D721Med (cell line): Measurements from ENCODE around the gene ARPC1A.

ENCODE experiments used
- DNase-seq: peaks from one replicate; pipeline ENCODE4 v3.0.0; 2011; ENCODE audit warnings: low spot score; ENCODE audit not compliant: insufficient read length
- FAIRE-seq: peaks from 2 replicates; lab custom pipeline; 2011; peaks lifted over from hg19 to GRCh38; lab: Jason Lieb, UNC
- TF ChIP-seq, protein P1 (sequence below): IDR thresholded peaks from 2 replicates; pipeline ENCODE4 v1.5.1; 2012; ENCODE audit warnings: mild to moderate bottlenecking, control low read depth; ENCODE audit not compliant: insufficient read depth; ENCODE audit errors: missing control alignments

ARPC1A gene

DNA sequence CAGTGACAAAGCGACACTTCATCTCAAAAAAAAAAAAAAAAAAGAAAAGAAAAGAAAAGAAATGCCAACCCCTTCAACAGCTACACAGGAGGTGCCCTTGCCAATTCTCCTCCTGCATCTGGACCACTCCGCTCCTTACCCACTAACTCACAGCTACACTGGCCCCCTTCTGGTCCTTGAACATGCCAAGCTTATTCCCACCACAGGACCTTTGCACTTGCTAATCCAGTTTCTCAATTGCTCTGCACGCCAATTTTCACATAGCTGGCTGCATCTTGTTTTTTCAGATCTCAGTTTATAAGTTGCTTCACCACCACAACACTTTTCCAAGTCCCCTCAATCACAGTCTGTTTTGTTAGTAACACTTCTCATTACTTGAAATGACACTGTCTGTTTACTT, 77.2 kb downstream of the ARPC1A start:
- TF ChIP-seq, protein P1, sequence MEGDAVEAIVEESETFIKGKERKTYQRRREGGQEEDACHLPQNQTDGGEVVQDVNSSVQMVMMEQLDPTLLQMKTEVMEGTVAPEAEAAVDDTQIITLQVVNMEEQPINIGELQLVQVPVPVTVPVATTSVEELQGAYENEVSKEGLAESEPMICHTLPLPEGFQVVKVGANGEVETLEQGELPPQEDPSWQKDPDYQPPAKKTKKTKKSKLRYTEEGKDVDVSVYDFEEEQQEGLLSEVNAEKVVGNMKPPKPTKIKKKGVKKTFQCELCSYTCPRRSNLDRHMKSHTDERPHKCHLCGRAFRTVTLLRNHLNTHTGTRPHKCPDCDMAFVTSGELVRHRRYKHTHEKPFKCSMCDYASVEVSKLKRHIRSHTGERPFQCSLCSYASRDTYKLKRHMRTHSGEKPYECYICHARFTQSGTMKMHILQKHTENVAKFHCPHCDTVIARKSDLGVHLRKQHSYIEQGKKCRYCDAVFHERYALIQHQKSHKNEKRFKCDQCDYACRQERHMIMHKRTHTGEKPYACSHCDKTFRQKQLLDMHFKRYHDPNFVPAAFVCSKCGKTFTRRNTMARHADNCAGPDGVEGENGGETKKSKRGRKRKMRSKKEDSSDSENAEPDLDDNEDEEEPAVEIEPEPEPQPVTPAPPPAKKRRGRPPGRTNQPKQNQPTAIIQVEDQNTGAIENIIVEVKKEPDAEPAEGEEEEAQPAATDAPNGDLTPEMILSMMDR, result no peak
- FAIRE-seq, result no peak
- DNase-seq, result no peak

DNA sequence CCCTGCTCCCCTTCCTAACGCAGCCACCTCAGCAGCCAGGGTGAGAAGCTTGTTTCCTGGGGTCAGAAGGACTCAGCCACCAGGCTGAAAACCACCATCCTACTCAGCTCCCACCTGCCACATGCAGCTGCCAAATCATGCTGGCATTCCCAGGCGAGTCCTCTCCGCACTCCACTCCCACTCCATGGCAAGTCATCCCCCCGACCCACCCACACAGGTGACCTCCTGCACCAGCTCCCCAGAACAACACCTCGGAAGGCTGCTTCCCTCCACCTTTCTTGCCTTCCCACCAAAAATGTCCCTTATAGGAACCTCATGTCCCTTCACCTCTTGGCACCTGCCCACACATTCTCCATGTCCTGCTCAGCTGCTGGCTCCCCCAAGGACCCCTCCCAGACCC, 78.1 kb downstream of the ARPC1A start:
- FAIRE-seq, result no peak
- no peak for DNase-seq
- TF ChIP-seq, protein P1, result no peak

DNA sequence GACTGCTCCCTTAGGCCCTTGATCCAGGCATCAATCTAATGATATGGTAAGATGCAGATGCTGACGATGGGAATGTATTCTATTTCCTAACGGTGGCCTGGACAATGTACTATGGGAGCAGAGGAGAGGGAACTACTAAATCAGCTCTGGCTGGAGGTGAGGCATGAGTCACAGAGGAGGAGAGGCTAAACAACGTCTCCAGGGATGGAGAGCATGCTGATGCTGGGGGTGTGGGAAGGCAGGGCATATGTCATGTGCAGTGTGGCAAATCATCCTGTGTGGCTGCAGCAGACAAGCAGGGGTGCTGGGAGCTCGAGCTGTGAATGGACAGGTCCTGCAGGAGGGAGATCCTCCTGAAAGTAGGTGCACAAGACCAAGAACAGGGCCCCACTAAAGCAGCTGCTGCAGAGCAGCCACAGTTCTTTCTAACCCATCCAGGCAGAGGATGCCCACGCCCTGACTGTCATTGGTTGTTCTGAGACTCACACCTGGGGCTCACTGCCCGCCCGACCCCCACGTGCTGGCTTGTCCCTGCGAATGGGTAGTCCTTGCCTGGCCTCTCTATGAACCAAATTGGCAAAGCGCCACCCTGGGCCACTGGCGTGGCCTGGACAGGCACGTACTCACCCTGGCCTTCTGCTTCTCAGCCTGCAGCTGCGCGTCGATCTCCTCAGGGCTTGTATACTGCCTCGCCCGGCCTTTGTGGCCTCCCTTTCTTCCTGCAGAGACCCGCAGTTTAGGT, 78.7 kb downstream of the ARPC1A start:
- DNase-seq, result no peak
- TF ChIP-seq, protein P1, result no peak
- no peak for FAIRE-seq

DNA sequence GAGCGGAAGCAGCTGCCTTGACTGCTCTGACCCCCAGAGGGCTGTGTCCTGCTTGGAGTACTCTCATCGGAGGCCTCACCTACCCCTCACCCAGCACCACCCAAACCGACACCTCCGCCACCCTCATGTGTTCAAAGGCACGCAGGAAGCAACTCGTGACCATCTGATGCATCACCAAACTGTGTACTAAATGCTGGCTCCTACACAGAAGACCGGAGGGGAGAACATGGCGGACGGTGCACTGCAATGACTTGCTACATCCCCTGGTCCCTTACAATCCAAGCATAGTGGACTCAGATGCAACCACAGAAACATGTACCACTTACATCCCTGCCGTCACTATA, 79.3 kb downstream of the ARPC1A start:
- DNase-seq (no peak), FAIRE-seq (no peak)
- TF ChIP-seq, protein P1, result no peak

DNA sequence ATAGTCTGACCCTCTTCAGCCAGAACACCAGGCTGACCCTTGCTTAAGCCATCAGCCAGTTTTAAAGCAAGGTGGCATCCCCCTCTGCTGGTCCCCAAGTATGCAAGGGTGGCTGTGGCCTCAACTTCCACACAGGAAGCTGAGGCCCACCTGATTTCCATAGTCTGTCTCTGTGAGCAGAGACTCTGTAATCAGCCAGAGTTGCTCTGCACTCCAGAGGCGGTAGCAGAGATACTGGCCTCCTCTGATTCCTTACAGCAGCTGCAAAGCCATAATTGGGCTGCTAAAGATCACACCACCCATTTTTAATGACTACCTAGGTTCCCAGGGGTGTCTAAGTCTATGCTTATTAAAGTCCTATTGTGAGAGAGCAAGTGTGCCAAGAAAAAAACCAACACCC, 80.9 kb downstream of the ARPC1A start:
- no peak for DNase-seq
- FAIRE-seq, result no peak
- TF ChIP-seq, protein P1, result no peak

DNA sequence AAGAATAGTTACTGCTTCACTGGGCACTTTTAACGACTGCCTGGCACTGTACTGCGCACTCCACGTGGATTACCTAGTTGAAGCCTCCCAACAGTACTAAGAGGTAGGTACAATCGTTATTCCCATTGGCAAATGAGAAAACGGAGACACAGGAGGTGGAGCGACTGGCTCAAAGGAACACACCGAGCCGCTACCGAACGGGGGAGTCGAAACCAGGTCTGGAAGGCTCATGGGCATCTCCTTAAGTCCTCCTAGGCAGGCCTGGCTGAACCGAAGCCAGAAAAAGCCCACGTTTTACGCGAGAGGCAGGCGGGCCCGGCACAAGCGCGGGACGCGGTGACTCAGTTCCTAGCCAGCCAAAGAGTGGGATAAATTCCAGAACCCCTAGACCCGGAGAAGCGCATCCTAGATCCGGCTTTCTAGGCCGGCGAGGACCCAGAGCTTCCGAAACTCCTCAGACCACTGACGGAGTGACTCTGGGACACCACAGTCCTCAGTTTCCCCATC, 82.2 kb downstream of the ARPC1A start:
- DNase-seq (no peak), FAIRE-seq (no peak)
- TF ChIP-seq, protein P1, result no peak
